HL-60/S4 treated with phorbol 12-myristate 13-acetate at 8.2 ng/mL for 4 days and 3 days (cell line): ENCODE data around the gene ADAMTSL2.

Experiments used
- in situ Hi-C: fragments of 300-500 bp; cut with MboI; formaldehyde crosslinking; loops from 2 replicates; pipeline ENCODE4 v1.15.0; 2022; ENCODE audit warnings: low sequenced_read_pairs

ADAMTSL2 gene

GRCh38 chr9:133499132-133499891 lies 35.2 kb upstream of the ADAMTSL2 start:
- in situ Hi-C loops: loop anchor here (25.0 kb wide), 1 partner anchor 312 kb away; no protein-coding TSS in a partner anchor

- in situ Hi-C loops: loop anchor here (25.0 kb wide), 2 partner anchors 313 to 487 kb away; partner anchors contain the start of gene VAV2
Measured at GRCh38 chr9:133499892-133500270, 34.6 kb upstream of the ADAMTSL2 start.

GRCh38 chr9:133502112-133502511 lies 32.4 kb upstream of the ADAMTSL2 start:
- in situ Hi-C loops: loop anchor here (25.0 kb wide), 1 partner anchor 485 kb away; the partner anchor contains the start of gene VAV2

- in situ Hi-C loops: loop anchor here (25.0 kb wide), 1 partner anchor 482 kb away; the partner anchor contains the start of gene VAV2
Measured at GRCh38 chr9:133505186-133505830, 29.2 kb upstream of the ADAMTSL2 start.

- in situ Hi-C loops: loop anchor here (25.0 kb wide), 1 partner anchor 481 kb away; the partner anchor contains the start of gene VAV2
Measured at GRCh38 chr9:133505901-133506652, 28.4 kb upstream of the ADAMTSL2 start.

- in situ Hi-C loops: loop anchor here (25.0 kb wide), 1 partner anchor 481 kb away; the partner anchor contains the start of gene VAV2
Measured at GRCh38 chr9:133506653-133507038, 27.9 kb upstream of the ADAMTSL2 start.

- in situ Hi-C loops: loop anchor here (25.0 kb wide), 1 partner anchor 480 kb away; the partner anchor contains the start of gene VAV2
Measured at GRCh38 chr9:133507246-133507965, 27.1 kb upstream of the ADAMTSL2 start.

- in situ Hi-C loops: loop anchor here (25.0 kb wide), 1 partner anchor 479 kb away; the partner anchor contains the start of gene VAV2
Measured at GRCh38 chr9:133508046-133508445, 26.5 kb upstream of the ADAMTSL2 start.

- in situ Hi-C loops: loop anchor here (25.0 kb wide), 1 partner anchor 478 kb away; the partner anchor contains the start of gene VAV2
Measured at GRCh38 chr9:133509179-133510083, 25.1 kb upstream of the ADAMTSL2 start.

GRCh38 chr9:133510926-133511505 lies 23.5 kb upstream of the ADAMTSL2 start:
- in situ Hi-C loops: loop anchor here (25.0 kb wide), 1 partner anchor 476 kb away; the partner anchor contains the start of gene VAV2

GRCh38 chr9:133511607-133512006 lies 22.9 kb upstream of the ADAMTSL2 start:
- in situ Hi-C loops: loop anchor here (25.0 kb wide), 1 partner anchor 476 kb away; the partner anchor contains the start of gene VAV2

GRCh38 chr9:133512253-133513213 lies 22.0 kb upstream of the ADAMTSL2 start:
- in situ Hi-C loops: loop anchor here (25.0 kb wide), 1 partner anchor 475 kb away; the partner anchor contains the start of gene VAV2

- in situ Hi-C loops: loop anchor here (25.0 kb wide), 1 partner anchor 474 kb away; the partner anchor contains the start of gene VAV2
Measured at GRCh38 chr9:133513214-133514100, 21.0 kb upstream of the ADAMTSL2 start.

GRCh38 chr9:133514460-133515239 lies 19.9 kb upstream of the ADAMTSL2 start:
- in situ Hi-C loops: loop anchor here (25.0 kb wide), 1 partner anchor 473 kb away; the partner anchor contains the start of gene VAV2

- in situ Hi-C loops: loop anchor here (25.0 kb wide), 1 partner anchor 472 kb away; the partner anchor contains the start of gene VAV2
Measured at GRCh38 chr9:133515240-133515610, 19.3 kb upstream of the ADAMTSL2 start.
